Kidney tubule cell (primary cell): ENCODE measurements around the gene NDUFV1.
"Not testable (repeated sequence)": the region's sequence is repeated elsewhere in the genome, so short reads cannot be mapped to it uniquely, and the experiment has no call there.

ENCODE experiments used
- DNase-seq: peaks from one replicate; pipeline ENCODE4 v3.0.0-alpha.2; 2018; ENCODE audit warnings: low spot score

NDUFV1 gene

DNA sequence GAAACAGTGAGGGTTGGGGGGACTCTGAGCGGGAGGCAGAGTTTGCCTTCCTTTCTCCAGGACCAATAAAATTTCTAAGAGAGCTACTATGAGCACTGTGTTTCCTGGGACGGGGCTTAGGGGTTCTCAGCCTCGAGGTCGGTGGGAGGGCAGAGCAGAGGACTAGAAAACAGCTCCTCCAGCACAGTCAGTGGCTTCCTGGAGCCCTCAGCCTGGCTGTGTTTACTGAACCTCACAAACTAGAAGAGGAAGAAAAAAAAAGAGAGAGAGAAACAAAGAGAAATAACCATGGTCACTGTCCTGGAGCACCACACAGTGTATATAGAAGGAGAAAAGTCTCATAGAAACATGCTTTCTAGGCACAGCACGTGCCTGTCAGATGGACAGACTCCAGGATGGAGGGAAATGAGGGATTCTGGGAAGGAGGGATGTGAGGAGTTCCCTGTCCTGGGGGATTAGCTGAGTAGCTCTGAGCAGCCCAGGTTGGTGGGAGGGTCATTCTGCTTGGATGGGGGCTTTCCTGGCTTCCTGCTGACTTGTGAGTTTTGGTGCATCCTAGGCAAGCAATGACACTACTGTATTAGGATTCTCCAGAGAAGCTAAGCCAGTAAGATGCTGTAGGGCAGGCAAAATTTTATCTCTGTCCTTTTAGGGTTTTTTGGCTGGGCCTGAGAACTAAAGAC is 20.0 kb upstream of the NDUFV1 start:
- DNase-seq = no peak

DNA sequence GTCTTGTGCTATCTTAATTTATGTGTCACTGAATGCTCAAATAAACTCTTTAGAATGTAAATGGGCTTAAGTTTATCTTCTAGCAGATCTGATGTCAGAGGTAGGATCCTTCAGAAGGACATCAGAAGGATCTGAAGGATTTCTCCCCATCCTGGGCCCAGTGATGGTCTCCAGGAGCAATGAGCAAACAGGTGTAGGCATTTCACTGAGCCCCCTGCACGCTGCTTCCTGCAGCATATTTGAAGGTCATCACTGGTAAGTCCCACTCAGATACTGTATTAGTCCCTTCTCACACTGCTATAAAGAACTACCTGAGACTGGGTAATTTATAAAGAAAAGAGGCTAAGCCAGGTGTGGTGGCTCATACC is 18.6 kb upstream of the NDUFV1 start:
- no peak for DNase-seq

DNA sequence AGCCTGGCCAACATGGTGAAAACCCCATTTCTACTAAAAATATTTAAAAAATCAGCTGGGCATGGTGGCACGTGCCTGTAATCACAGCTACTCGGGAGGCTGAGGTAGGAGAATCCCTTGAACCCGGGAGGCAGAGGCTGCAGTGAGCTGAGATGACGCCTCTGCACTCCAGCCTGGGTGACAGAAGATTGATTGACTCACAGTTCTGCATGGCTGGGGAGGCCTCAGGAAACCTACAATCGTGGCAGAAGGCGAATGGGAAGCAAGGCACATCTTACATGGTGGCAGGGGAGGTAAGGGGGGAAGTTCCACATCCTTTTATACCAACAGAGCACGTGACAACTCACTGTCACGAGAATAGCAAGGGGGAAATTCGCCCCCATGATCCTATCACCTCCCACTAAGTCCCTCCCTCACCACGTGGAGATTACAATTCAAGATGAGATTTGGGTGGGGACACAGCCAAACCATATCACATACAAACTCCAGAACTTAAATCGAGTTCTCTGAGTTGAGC is 17.8 kb upstream of the NDUFV1 start:
- not testable (repeated sequence) for DNase-seq

DNA sequence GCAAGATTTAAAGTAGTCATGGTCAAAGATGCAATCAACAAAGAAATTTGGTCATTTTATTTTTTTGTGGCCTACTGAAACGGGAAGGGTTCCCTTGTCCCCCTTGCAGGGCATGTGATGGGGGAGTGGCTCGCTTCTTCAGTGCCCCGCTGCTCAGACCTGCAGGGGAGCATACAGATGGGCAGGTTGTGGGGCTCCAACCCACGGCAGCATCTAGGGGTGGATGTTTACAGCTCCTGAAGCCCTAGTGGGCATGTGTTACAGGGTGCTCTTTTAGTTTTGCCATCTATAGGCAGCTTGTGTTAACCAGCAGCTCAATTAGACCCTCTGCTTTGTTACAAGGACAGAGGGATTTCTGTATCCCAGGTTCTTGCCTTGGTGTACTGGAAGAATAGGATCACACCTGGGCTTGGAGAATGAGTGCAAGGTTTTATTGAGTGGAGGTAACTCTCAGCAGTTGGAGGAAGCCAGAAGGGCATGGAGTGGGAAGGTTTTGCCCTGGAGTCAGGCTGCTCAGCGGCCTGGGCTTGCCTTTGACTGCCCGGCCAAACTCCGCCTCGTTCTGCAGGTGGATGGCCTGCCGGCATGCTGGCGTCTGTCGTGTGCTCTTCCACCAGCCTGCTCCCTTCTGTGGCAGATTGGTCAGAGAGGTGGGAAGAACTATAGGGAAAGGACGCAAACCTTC is 13.7 kb upstream of the NDUFV1 start:
- no peak for DNase-seq

DNA sequence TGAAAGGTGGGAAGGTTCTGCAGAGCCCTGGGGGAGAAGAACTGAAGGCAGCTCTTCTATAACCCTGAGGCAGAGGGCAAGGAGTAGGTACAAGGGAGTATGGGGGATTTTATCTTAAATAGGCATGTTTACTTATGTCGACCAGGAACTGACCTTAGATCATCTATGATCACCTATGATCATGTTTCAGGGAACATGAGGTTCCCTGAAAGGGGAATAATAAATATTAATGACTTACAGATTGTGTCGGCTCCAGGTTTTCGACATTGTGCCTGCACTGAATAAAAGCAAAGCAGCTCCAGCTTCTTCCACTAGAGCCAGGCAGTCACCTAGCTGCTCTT is 13.2 kb upstream of the NDUFV1 start:
- DNase-seq = no peak

DNA sequence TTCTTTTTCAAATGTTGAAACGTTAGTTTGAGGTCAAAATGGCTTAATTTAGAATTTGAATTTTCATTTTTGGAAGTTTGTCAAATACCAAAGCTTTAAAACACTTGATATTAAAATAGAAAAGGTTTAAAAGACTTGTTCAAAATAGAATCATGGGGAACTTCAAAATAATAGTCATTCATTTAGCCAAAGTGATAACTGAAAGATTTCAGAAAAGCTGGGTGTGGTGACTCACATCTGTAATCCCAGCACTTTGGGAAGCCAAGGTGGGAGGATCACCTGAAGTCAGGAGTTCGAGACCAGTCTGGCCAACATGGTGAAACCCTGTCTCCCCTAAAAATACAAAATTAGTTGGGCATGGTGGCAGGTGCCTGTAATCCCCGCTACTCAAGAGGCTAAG is 12.3 kb upstream of the NDUFV1 start:
- no peak for DNase-seq

DNA sequence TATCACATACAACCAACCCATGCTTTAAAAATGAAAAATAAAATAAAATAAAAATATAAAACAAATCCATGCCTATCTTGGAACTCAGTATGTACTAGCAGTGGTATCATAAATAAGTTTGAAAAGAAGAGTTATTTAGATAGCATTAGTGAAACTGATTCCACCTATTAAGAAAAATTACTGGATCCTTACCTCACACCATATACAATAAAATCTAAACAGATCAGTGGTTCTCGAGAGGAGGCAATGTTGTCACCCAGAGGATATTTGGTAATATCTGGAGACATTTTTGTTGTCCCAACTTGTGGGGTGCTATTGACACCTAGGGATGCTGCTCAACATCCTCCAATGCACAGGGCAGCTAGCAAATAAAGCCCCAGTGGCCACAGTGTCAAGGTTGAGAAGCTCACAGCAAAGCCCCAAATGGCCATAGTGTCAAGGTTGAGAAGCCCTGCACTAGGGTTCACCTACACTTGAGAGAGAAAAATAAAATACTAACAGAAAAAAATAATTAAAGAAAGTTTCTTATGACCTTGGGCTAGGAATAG is 9.9 kb upstream of the NDUFV1 start:
- DNase-seq = no peak

DNA sequence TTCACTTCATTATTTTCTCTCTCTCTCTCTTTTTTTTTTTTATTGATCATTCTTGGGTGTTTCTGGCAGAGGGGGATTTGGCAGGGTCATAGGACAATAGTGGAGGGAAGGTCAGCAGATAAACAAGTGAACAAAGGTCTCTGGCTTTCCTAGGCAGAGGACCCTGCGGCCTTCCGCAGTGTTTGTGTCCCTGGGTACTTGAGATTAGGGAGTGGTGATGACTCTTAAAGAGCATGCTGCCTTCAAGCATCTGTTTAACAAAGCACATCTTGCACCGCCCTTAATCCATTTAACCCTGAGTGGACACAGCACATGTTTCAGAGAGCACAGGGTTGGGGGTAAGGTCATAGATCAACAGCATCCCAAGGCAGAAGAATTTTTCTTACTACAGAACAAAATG is 9.3 kb upstream of the NDUFV1 start:
- DNase-seq = not testable (repeated sequence)

DNA sequence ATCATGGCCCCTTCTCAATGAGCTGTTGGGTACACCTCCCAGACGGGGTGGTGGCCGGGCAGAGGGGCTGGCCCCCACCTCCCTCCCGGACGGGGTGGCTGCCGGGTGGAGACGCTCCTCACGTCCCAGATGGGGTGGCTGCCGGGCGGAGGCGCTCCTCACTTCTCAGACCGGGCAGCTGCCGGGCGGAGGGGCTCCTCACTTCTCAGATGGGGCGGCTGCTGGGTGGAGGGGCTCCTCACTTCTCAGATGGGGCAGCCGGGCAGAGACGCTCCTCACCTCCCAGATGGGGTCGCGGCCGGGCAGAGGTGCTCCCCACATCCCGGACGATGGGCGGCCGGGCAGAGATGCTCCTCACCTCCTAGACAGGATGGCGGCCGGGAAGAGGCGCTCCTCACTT is 8.8 kb upstream of the NDUFV1 start:
- not testable (repeated sequence) for DNase-seq

DNA sequence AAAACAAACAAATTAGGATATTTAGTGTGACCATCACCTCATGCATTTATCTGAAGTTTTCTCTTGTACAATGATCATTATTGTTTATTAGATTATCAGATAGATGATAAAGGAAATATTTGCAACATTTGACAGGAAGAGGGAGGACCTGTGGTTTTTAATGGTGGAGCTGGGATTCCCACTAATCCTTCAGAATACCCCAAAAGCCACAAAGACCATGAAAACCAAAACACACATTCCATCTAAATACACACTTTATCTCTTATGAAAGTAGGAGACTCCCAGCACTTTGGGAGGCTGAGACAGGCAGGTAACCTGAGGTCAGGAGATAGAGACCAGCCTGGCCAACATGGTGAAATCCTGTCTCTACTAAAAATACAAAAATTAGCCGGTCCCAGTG is 7.6 kb upstream of the NDUFV1 start:
- DNase-seq = no peak

DNA sequence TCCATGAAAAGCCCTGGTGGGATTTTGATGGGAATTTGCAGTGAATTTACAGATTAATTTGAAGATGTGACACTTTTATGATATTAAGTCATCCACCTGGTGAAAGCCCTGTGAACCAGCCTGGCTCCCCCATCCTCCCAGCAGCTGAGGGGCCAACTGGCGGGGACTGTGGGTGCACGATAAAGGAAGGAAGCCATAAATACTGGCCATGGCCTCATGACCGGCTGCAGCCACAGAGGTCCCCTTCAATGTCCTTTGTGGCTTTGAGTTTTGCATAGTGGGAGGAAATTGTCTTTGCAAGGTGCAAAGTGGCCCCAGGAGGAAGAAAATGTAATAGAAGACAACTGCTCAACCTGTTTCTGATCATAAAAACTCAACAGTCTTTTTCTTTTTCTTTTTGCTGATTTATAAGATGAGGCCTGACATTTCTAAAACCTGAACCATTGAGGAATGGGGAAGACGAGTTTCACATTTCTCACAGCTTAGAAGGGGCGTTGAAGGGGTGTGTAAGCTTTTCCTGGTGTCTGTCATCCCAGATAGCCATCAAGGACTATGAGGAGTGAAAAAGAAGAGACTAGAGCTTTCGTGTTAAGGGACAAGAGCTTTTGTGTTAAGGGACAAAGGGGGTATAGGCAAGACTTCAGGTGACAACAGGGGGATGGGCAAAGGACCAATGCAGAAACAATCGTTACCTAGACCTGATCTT is 6.3 kb upstream of the NDUFV1 start:
- no peak for DNase-seq

DNA sequence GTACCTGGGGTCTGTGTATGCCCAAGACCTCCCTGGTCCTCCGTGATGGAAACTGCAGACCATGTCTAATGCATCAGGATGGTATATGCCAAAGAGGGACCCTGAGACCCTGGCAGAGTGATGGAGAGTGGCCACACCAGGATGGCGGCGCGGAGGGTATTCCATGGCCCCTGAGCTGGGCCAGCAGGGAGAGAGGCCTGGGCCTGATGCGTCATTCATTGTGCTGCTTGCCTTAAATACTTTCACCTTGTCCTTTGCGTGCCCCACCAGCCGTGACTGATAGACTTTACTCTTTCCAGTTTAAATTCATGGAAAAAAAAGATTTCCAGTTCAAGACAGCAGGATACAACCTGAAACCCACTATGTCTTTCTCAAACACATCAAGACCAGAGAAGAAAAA is 5.6 kb upstream of the NDUFV1 start:
- no peak for DNase-seq

DNA sequence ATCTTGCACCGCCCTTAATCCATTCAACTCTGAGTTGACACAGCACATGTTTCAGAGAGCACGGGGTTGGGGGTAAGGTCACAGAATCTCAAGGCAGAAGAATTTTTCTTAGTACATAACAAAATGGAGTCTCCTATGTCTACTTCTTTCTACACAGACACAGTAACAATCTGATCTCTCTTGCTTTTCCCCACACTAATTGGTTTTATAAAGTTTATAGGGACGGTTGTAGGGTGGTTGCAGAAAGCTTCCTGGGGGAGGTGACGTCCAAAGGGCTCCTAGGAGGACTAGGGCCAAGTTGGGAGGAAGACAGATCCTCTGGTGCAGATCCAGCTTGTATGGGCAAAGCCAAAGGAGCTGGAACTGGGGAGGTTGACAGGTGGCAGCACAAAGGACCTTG is 2.6 kb upstream of the NDUFV1 start:
- DNase-seq = not testable (repeated sequence)

DNA sequence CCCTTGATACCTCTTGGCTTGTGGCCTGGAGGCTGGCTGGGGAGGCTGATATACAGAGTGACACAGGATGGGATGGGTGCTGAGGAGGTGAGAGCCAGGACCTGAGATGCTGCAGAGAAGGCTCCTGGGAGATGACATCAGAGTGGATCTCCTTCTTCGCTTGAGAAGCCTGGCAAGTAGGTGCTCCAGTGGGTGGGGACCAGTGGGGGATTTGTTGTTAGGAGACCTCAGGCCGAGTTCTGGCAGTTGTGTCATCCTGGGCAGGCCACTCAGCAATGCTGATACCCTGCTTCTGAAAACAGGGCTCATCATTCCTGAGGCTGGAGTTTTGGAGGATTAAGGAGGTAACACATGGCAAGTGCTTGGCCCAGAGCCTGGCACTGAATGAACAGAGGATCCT is 1.9 kb upstream of the NDUFV1 start:
- DNase-seq = no peak

DNA sequence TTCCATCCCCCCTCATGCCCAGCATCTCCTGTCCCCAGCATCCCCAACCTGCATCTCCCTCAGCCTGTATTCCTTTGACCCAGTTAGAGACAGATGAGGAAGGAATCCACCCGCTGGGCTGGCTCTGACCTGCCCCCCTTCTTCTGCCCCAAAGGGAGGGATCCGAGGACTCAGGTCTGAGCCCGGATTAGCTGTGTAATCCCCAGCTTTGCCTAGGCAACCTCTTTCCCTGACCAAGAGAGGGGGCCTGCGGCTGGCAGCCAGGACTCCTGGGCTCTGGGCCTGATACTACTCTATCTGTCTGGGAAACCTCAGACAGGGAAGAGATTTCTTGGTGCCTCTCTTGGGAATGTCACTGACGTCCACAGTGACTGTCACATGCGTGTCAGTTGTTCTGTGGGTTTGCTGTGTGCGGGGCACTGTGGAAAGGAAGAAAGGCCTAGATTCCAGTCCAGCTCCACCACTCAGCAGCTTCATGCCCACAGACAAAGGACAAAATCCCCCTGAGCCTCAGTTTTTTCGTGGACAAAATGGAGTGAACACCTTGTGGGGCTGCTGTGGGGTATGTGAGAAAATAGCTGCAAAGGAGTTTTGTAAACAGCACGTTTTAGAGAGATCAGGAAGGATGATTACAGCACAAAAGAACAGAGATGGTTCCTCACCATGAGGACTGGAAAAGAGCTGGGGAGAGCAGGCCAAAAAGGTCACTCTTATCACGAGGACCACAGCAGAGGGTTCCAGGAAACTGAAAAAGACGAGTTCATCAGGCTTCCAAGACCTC is 1.3 kb upstream of the NDUFV1 start:
- DNase-seq = no peak

DNA sequence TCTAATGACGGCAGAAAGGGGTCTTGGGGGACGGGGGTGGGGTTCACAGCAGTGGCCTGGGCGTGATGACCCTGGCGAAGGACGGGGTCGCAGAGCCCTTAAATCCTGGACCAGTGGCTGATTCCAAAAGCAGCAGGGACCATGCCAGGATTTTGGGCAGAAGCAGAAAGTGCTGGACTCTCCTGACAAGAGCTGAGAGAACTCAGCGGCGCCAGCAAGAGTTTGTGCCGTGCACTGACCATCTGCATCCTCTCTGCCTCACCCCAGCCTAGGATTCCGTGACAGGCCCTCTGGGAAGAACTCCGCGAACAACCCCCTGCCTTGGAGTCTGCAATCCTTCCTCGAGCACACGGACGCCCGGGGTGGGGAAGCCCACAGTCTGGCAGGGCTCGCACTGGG is 644 bp upstream of the NDUFV1 start:
- no peak for DNase-seq

DNA sequence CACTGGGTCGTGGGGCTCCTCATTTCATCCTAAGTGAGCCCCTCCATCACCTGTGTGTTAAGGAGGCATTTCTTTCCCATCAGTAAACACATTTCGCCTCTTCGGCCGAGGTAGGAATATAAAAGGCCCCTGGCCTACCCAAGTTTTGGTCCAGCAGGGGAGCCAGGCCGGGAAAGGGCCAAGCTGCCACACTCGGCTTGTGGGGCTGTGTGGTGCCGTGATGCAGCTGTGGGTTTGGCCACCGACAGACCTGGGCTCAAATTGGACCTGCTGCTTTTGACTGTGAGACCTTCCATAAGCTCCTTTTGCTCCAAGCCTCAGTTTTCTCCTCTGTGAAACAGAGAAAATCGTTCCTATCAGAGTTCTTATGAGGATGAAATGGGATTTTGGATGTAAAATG is 771 bp downstream of the NDUFV1 start:
- no peak for DNase-seq

DNA sequence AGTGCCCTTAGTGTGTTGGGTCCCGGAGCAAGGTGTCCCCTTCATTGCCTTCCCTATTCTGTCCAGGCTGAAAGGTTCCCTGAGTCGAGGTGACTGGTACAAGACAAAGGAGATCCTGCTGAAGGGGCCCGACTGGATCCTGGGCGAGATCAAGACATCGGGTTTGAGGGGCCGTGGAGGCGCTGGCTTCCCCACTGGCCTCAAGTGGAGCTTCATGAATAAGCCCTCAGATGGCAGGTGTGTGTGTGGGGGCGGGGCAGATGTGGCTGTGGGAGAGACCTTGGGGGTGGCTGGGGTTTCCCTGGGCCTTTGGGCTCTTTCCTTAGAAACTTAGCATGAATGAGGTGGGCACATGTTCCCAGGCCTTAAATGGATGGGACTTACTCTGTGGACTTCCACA is 1.8 kb downstream of the NDUFV1 start:
- no peak for DNase-seq

DNA sequence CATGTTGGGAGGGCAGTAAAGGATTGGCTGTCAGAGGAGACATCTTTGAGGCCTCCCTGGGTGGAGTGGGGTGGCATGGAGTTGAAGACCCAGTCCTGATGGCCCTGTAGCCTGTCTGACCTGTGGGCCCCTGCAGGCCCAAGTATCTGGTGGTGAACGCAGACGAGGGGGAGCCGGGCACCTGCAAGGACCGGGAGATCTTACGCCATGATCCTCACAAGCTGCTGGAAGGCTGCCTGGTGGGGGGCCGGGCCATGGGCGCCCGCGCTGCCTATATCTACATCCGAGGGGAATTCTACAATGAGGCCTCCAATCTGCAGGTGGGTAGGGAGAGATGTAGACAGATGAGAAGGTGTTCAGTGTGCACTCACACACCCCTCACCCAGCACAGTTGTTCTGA is 2.6 kb downstream of the NDUFV1 start:
- no peak for DNase-seq

DNA sequence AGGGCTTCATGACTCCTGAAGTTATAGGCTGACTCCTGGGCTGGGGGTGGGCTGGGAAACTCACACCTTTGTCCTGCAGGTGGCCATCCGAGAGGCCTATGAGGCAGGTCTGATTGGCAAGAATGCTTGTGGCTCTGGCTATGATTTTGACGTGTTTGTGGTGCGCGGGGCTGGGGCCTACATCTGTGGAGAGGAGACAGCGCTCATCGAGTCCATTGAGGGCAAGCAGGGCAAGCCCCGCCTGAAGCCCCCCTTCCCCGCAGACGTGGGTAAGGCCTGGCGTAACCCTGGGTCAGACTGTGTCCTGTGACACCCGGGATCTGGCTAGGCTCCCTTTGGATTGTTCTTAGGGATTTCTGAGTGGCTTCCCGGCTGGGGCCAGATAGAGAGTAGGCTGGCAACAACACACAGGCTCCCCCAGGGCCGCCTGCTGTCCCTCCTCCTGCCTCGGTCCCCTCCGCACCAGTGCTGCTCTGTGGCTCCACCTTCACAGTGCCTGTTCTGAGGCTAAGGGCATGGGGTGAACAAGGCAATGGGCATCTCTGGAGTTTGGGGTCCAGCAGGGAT is 3.6 kb downstream of the NDUFV1 start:
- DNase-seq = no peak

DNA sequence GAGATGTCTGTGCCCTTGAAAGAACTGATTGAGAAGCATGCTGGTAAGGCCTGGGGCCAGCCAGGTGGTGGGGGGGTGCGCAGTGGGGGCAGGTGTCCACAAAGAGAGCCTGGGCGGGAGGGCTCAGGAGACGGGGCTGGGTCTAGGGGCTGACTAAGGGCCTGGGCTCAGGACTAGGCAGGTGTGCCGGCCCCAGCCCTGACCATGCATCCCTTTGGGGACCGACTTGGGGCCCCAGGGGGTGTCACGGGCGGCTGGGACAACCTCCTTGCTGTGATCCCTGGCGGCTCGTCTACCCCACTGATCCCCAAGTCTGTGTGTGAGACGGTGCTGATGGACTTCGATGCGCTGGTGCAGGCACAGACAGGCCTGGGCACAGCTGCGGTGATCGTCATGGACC is 4.4 kb downstream of the NDUFV1 start:
- no peak for DNase-seq
